Neural progenitor cell (in vitro differentiated cells): ENCODE measurements around the gene SUSD2. TPM values are rescaled to one million over a fixed set of nuclear protein-coding genes. Genes with fewer than 3 reads are reported as not detected.

Experiments used
- DNase-seq: peaks from one replicate; pipeline ENCODE4 v3.0.0-alpha.2; 2016; ENCODE audit warnings: low spot score
- H2AFZ ChIP-seq: fragments of 200-600 bp; sonication (generic); replicated peaks from 2 replicates; pipeline ENCODE4 v1.6.1; 2016; ENCODE audit warnings: antibody characterized with exemption
- H3F3A ChIP-seq: fragments of 200-600 bp; sonication (generic); 2 replicates; pipeline ENCODE4 v1.6.1; 2016; ENCODE audit warnings: antibody characterized with exemption, low read depth
- H3K27ac ChIP-seq: fragments of 200-600 bp; sonication (generic); 2 replicates; pipeline ENCODE4 v1.5.1; 2016; ENCODE audit warnings: mild to moderate bottlenecking
- H3K27me3 ChIP-seq: fragments of 200-600 bp; sonication (generic); 2 replicates; pipeline ENCODE4 v1.6.1; 2016; ENCODE audit warnings: mild to moderate bottlenecking, moderate library complexity
- H3K36me3 ChIP-seq: fragments of 200-600 bp; sonication (generic); 2 replicates; pipeline ENCODE4 v1.5.1; 2016
- H3K4me1 ChIP-seq: fragments of 200-600 bp; sonication (generic); 2 replicates; pipeline ENCODE4 v1.6.1; 2016; ENCODE audit warnings: mixed run types
- H3K4me2 ChIP-seq: fragments of 200-600 bp; sonication (generic); 2 replicates; pipeline ENCODE4 v1.6.1; 2016
- H3K4me3 ChIP-seq: fragments of 200-600 bp; sonication (generic); 2 replicates; pipeline ENCODE4 v1.5.1; 2016
- H3K79me2 ChIP-seq: fragments of 200-600 bp; sonication (generic); 2 replicates; pipeline ENCODE4 v1.6.1; 2016; ENCODE audit warnings: low read depth
- H3K9ac ChIP-seq: fragments of 200-600 bp; sonication (generic); 2 replicates; pipeline ENCODE4 v1.6.1; 2016
- H3K9me3 ChIP-seq: fragments of 200-600 bp; sonication (generic); 2 replicates; pipeline ENCODE4 v1.5.1; 2016; ENCODE audit warnings: low read depth
- H4K20me1 ChIP-seq: fragments of 200-600 bp; sonication (generic); 2 replicates; pipeline ENCODE4 v1.6.1; 2016; ENCODE audit warnings: low read depth
- H3K27ac Mint-ChIP-seq: 3 replicates; pipeline ENCODE4 v1.8.0; 2021; ENCODE audit warnings: mixed read lengths
- H3K27me3 Mint-ChIP-seq: 2 replicates; pipeline ENCODE4 v1.8.0; 2022; ENCODE audit warnings: low read depth, mild to moderate bottlenecking, inconsistent platforms, moderate library complexity, mixed read lengths; ENCODE audit not compliant: insufficient read depth
- H3K36me3 Mint-ChIP-seq: 3 replicates; pipeline ENCODE4 v1.8.0; 2021; ENCODE audit warnings: mixed read lengths
- H3K4me1 Mint-ChIP-seq: 3 replicates; pipeline ENCODE4 v1.8.0; 2021; ENCODE audit warnings: mixed read lengths
- H3K4me3 Mint-ChIP-seq: 3 replicates; pipeline ENCODE4 v1.8.0; 2021; ENCODE audit warnings: mild to moderate bottlenecking, moderate library complexity, mixed read lengths
- H3K9me3 Mint-ChIP-seq: 3 replicates; pipeline ENCODE4 v1.8.0; 2020; ENCODE audit warnings: mixed read lengths
- EZH2 ChIP-seq: fragments of 200-600 bp; sonication (generic); IDR thresholded peaks from 2 replicates; pipeline ENCODE4 v1.6.1; 2017; ENCODE audit warnings: antibody characterized with exemption, mild to moderate bottlenecking, moderate library complexity
- EZH2phosphoT487 ChIP-seq: fragments of 200-600 bp; sonication (generic); IDR thresholded peaks from 2 replicates; pipeline ENCODE4 v1.6.1; 2017; ENCODE audit warnings: antibody characterized with exemption
- total RNA-seq: library from RNA; depleted of rRNA; stranded (reverse); fragments of >200 nt; gene quantifications from 2 replicates; pipeline ENCODE4 v1.2.3, GENCODE V29; 2015; ENCODE audit warnings: low replicate concordance
- TF ChIP-seq, protein P1 (sequence below): fragments of 200-600 bp; sonication (generic); IDR thresholded peaks from 2 replicates; pipeline ENCODE4 v1.5.1; 2017; ENCODE audit warnings: antibody characterized with exemption, mild to moderate bottlenecking

SUSD2 gene
- total RNA-seq, 1 donor from 2014 or later = 0.02 TPM

DNA sequence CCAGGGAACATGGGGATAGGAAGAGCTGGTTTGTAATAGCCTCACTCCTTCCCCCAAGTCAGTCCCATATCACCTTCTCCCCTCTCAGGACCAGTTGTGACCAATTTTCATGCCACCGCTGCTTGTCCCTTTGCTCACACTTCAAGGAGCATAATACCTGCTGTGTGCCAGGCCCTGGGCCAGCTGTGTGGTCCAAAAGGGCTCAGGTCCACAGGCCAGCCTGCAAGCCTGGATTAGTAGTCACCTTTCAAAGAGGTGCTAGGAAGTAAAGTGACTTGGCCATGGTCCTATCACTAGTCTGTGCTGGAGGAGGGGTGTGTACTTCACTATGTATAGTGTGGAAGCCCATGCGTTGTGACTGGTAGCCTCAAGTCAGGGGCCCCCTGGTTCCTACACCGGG, 38.5 kb upstream of the SUSD2 start:
- peak overlapping the region; percentile 67 for H3K4me3 Mint-ChIP-seq
- no peak overlapping the region for H3K27ac Mint-ChIP-seq
- Histone ChIP-seq H4K20me1 (peaks cover 28% of the 10 kb centered on the region), H2AFZ (no peak overlapping the region), H3K4me2 (no peak overlapping the region), H3K9ac (no peak overlapping the region), H3K4me3 (no peak overlapping the region), H3K27ac (no peak overlapping the region), H3K9me3 (no peaks in the 10 kb centered on the region), H3K27me3 (no peaks in the 10 kb centered on the region), H3K36me3 (no peaks in the 10 kb centered on the region), H3K4me1 (no peaks in the 10 kb centered on the region), H3F3A (no peaks in the 10 kb centered on the region), H3K79me2 (no peaks in the 10 kb centered on the region)
- H3K9me3 Mint-ChIP-seq = no peaks in the 10 kb centered on the region
- peaks cover 2% of the 10 kb centered on the region for H3K27me3 Mint-ChIP-seq
- H3K4me1 Mint-ChIP-seq = peaks cover 28% of the 10 kb centered on the region
- DNase-seq = no peak
- TF ChIP-seq, protein P1, sequence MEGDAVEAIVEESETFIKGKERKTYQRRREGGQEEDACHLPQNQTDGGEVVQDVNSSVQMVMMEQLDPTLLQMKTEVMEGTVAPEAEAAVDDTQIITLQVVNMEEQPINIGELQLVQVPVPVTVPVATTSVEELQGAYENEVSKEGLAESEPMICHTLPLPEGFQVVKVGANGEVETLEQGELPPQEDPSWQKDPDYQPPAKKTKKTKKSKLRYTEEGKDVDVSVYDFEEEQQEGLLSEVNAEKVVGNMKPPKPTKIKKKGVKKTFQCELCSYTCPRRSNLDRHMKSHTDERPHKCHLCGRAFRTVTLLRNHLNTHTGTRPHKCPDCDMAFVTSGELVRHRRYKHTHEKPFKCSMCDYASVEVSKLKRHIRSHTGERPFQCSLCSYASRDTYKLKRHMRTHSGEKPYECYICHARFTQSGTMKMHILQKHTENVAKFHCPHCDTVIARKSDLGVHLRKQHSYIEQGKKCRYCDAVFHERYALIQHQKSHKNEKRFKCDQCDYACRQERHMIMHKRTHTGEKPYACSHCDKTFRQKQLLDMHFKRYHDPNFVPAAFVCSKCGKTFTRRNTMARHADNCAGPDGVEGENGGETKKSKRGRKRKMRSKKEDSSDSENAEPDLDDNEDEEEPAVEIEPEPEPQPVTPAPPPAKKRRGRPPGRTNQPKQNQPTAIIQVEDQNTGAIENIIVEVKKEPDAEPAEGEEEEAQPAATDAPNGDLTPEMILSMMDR = no peak
- TF ChIP-seq EZH2 (no peak), EZH2phosphoT487 (no peak)
- no peaks in the 10 kb centered on the region for H3K36me3 Mint-ChIP-seq

DNA sequence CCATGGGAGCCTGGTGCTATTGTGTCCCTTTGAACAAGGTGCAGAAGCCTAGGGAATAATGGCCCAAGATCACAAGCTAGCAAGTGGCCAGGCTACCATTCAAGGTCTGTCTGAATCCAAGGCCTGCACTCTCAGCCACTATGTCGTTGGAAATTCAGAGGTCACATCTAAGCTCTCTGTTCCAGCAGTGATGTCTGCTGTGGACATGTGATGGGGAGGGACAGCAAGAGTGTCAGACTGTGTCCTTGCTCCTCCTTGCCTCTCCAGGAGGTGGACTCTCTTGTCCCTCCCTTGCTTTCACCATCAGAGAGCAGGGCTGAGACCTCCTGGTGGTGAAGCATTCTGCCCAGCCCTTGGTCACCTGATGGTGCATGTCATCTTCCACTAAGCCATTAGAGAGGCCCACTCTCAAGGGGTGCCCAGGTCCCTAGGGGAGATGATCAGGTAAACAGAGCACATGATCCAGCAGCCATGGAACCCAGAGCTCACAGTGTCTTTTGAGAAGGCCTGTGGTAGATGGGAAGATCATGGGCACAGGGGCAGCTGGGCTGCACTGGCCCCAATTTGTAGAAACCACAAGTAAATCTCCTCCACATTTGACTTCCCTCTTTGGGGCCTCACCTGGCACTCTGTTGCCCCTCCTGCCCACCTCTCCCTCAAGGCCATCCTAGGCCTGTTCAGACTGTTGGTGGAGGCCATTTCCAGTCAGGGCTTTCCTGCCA, 37.1 kb upstream of the SUSD2 start:
- no peak overlapping the region for H3K4me3 Mint-ChIP-seq
- no peak overlapping the region for H3K4me2 ChIP-seq
- no peak overlapping the region for H3K27ac Mint-ChIP-seq
- no peak for DNase-seq
- H3K9me3 Mint-ChIP-seq = no peaks in the 10 kb centered on the region
- H3K27me3 Mint-ChIP-seq = peaks cover 2% of the 10 kb centered on the region
- H3K9ac ChIP-seq = no peak overlapping the region
- H3K36me3 Mint-ChIP-seq = no peaks in the 10 kb centered on the region
- no peaks in the 10 kb centered on the region for H3K4me1 ChIP-seq
- H2AFZ ChIP-seq = no peak overlapping the region
- H3F3A ChIP-seq = no peaks in the 10 kb centered on the region
- H3K4me1 Mint-ChIP-seq = peaks cover 28% of the 10 kb centered on the region
- no peak overlapping the region for H3K4me3 ChIP-seq
- H3K79me2 ChIP-seq = no peaks in the 10 kb centered on the region
- no peak overlapping the region for H3K27ac ChIP-seq
- H3K27me3 ChIP-seq = no peaks in the 10 kb centered on the region
- H4K20me1 ChIP-seq = peaks cover 28% of the 10 kb centered on the region
- H3K9me3 ChIP-seq = no peaks in the 10 kb centered on the region
- TF ChIP-seq, protein P1 = no peak
- TF ChIP-seq EZH2 (no peak), EZH2phosphoT487 (no peak)
- H3K36me3 ChIP-seq = no peaks in the 10 kb centered on the region

DNA sequence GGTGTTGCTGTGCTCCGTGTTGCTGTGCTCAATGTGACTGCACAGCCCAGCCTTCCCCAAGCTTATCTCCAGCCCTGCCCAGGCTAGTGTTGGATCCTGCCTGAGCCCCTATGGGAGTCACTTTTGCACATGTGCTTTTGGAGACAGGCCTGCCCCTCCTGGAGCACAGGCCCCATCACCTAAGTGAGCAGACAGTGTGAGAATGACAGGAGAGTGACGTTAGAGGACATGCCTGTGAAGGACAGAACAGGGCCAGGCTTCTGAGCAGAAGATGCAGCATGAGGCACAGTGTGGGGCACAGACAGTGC, 36.6 kb upstream of the SUSD2 start:
- Histone ChIP-seq H3F3A (no peaks in the 10 kb centered on the region), H3K9ac (no peak overlapping the region), H3K9me3 (no peaks in the 10 kb centered on the region), H3K27me3 (no peaks in the 10 kb centered on the region), H3K36me3 (no peaks in the 10 kb centered on the region), H3K79me2 (no peaks in the 10 kb centered on the region), H3K4me2 (no peak overlapping the region), H3K4me1 (no peaks in the 10 kb centered on the region), H4K20me1 (peaks cover 28% of the 10 kb centered on the region), H2AFZ (no peak overlapping the region), H3K27ac (no peak overlapping the region), H3K4me3 (no peak overlapping the region)
- H3K4me1 Mint-ChIP-seq = peaks cover 28% of the 10 kb centered on the region
- H3K36me3 Mint-ChIP-seq = no peaks in the 10 kb centered on the region
- no peak overlapping the region for H3K4me3 Mint-ChIP-seq
- no peak for TF ChIP-seq EZH2phosphoT487
- no peak for TF ChIP-seq EZH2
- TF ChIP-seq, protein P1 = no peak
- H3K27ac Mint-ChIP-seq = peak overlapping the region; percentile 87
- DNase-seq = no peak
- H3K27me3 Mint-ChIP-seq = peaks cover 2% of the 10 kb centered on the region
- H3K9me3 Mint-ChIP-seq = no peaks in the 10 kb centered on the region
